HL-60/S4 (cell line): Measurements from ENCODE around the gene SLC35E4.
"Not testable (repeated sequence)": the region's sequence is repeated elsewhere in the genome, so short reads cannot be mapped to it uniquely, and the experiment has no call there.

Experiments used
- in situ Hi-C: fragments of 300-500 bp; cut with MboI; formaldehyde crosslinking; loops from 2 replicates; pipeline ENCODE4 v1.14.3; 2022; ENCODE audit warnings: low sequenced_read_pairs

SLC35E4 gene

GRCh38 chr22:30610299-30610698 is 25.3 kb upstream of the SLC35E4 start:
- in situ Hi-C loops, result no loop called here

- in situ Hi-C loops, result no loop called here
These were observed 24.4 kb upstream of the SLC35E4 start for GRCh38 chr22:30611197-30611596.

GRCh38 chr22:30612789-30613188 is 22.8 kb upstream of the SLC35E4 start:
- in situ Hi-C loops, result no loop called here

- in situ Hi-C loops, result no loop called here
These were observed 21.3 kb upstream of the SLC35E4 start for GRCh38 chr22:30614268-30614667.

- in situ Hi-C loops, result no loop called here
These were observed 20.7 kb upstream of the SLC35E4 start for GRCh38 chr22:30614879-30615278.

- in situ Hi-C loops, result no loop called here
These were observed 20.0 kb upstream of the SLC35E4 start for GRCh38 chr22:30615543-30615954.

GRCh38 chr22:30617819-30618218 is 17.8 kb upstream of the SLC35E4 start:
- in situ Hi-C loops, result no loop called here

- in situ Hi-C loops, result not testable (repeated sequence)
These were observed 15.7 kb upstream of the SLC35E4 start for GRCh38 chr22:30619909-30620308.

GRCh38 chr22:30626413-30626812 is 9.2 kb upstream of the SLC35E4 start:
- in situ Hi-C loops, result no loop called here

- in situ Hi-C loops, result no loop called here
These were observed 8.1 kb upstream of the SLC35E4 start for GRCh38 chr22:30627471-30627870.

- in situ Hi-C loops, result no loop called here
These were observed 7.1 kb upstream of the SLC35E4 start for GRCh38 chr22:30628491-30628890.

GRCh38 chr22:30631469-30631868 is 4.1 kb upstream of the SLC35E4 start:
- in situ Hi-C loops, result loop anchor here (10.0 kb wide), 1 partner anchor 123 kb away; no protein-coding TSS in a partner anchor

- in situ Hi-C loops, result loop anchor here (10.0 kb wide), 1 partner anchor 120 kb away; no protein-coding TSS in a partner anchor
These were observed 929 bp upstream of the SLC35E4 start for GRCh38 chr22:30634471-30635233.

GRCh38 chr22:30636226-30637077 is 871 bp downstream of the SLC35E4 start:
- in situ Hi-C loops, result loop anchor here (10.0 kb wide), 1 partner anchor 118 kb away; no protein-coding TSS in a partner anchor

GRCh38 chr22:30637701-30638114 is 2.1 kb downstream of the SLC35E4 start:
- in situ Hi-C loops, result loop anchor here (10.0 kb wide), 1 partner anchor 117 kb away; no protein-coding TSS in a partner anchor

- in situ Hi-C loops, result no loop called here
These were observed 4.8 kb downstream of the SLC35E4 start for GRCh38 chr22:30640361-30640760.

- in situ Hi-C loops, result no loop called here
These were observed 5.4 kb downstream of the SLC35E4 start for GRCh38 chr22:30640839-30641430.

- in situ Hi-C loops, result no loop called here
These were observed 7.7 kb downstream of the SLC35E4 start for GRCh38 chr22:30643055-30643875.

- in situ Hi-C loops, result no loop called here
These were observed 11.1 kb downstream of the SLC35E4 start for GRCh38 chr22:30646518-30647160.

GRCh38 chr22:30647536-30647935 is 12.0 kb downstream of the SLC35E4 start:
- in situ Hi-C loops, result no loop called here
